IPS DF 4.7 (cell line): ENCODE data around the gene DESI2.

ENCODE experiments used
- DNase-seq: peaks from one replicate; pipeline ENCODE4 v3.0.0-alpha.2; 2013; ENCODE audit warnings: low spot score; ENCODE audit errors: extremely low read depth

DESI2 gene

DNA sequence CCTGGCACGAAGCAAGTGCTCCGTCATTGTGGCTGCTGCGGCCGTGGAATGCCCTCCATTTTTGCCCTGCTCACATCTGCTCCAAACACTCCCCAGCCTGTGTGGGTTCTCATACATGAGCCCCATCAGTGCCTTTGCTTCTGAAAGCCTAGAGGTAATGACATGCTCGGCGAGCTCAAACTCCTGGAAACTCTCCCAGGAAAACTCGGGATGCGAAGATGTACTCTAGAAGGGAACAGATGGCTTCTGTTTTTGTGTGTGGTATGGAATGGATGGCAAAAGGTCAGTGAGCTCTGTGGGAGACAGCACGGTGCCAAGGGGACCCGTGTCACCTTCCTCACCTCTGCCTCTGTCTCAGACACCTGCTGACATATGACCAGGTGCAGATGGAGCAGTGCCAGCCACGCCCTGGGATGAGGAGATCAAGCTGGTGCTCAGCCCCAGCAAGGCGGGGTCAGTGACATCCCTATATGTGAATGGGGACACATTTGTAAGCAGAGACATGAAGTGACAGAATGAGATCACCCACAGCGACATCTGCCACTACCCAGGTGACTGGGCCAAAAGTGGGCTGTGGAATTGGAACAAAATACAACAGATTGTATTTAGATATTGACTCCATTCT lies 98.5 kb downstream of the DESI2 start:
- no peak for DNase-seq

DNA sequence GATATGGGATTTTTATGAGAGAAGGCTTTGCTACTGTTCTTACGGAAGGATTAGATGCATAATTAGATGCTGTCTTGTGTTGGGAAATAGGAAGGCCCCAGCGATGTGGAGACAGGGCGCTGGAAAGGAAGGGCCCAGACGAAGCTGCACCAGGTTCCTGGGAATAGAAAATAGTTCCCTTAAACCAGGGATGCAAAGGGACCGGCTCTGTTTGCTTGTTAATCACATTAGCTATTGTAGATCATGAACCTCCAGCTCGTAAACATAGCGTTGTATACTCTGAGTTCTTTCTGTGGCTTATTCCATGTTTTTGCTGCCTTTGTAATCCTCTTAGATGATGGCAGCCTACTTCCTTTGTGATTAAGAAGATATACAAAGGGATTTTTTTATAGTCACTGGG lies 102.7 kb downstream of the DESI2 start:
- no peak for DNase-seq

DNA sequence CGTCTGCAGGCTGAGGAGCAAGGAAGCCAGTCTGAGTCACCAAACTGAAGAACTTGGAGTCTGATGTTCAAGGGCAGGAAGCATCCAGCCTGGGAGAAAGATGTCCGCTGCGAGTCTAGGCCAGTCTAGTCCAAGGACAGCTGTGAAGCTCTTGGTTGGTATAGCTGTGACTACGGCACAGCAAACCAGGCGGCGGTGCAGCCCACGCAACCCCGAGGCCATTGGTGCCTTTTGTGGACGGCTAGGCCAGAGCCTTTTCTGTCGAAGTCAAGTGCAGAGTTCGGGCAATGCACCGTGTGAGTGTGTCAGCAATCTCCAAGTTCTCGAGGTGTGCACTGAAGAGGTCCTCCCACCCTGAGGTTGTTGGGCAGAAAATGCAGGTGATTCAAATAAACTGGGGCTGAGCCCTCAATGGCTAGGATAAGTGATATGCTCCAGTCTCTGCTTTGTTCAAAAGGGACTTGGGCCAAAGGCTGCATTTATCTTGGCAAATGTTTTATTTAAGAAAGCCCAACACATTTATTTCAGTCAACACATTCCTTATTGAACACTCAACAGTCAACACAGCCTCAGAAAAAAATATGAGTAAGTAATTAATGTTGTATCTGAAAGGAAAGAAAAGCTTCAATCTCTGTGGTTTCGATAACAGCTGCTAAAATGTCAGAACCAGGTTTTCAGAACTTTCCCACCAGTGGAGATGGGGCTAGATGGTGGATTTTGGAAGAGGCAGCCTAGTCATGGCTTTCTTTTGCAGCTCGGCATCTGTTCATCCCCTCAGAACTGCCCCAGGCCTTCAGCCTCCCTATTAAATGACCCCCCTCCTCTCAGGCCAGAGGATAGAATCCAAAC lies 104.4 kb downstream of the DESI2 start:
- no peak for DNase-seq
